WTC11 (cell line): ENCODE measurements around the gene WDR11.

ENCODE experiments used
- JUN ChIP-seq: sonication (generic); formaldehyde crosslinking; IDR thresholded peaks from 2 replicates; pipeline ENCODE4 v1.8.0; 2023; ENCODE audit warnings: mild to moderate bottlenecking, missing genetic modification reagents
- ZNF121 ChIP-seq: sonication (generic); formaldehyde crosslinking; IDR thresholded peaks from 2 replicates; pipeline ENCODE4 v1.8.0; 2023; ENCODE audit warnings: missing genetic modification reagents
- ZNF232 ChIP-seq: sonication (generic); formaldehyde crosslinking; IDR thresholded peaks from 2 replicates; pipeline ENCODE4 v1.8.0; 2022; ENCODE audit warnings: mild to moderate bottlenecking, missing genetic modification reagents
- ZNF317 ChIP-seq: sonication (generic); formaldehyde crosslinking; IDR thresholded peaks from 2 replicates; pipeline ENCODE4 v1.8.1; 2023; ENCODE audit warnings: low read depth, mild to moderate bottlenecking, moderate library complexity, missing genetic modification reagents, borderline replicate concordance
- TF ChIP-seq, protein P1 (sequence below): fragments of 200-600 bp; IDR thresholded peaks from 2 replicates; pipeline ENCODE4 v1.8.0; 2022; ENCODE audit warnings: antibody characterized with exemption
- TF ChIP-seq, protein P2 (sequence below): sonication (generic); formaldehyde crosslinking; IDR thresholded peaks from 2 replicates; pipeline ENCODE4 v1.8.1; 2023; ENCODE audit warnings: mild to moderate bottlenecking, missing genetic modification reagents

DNA sequence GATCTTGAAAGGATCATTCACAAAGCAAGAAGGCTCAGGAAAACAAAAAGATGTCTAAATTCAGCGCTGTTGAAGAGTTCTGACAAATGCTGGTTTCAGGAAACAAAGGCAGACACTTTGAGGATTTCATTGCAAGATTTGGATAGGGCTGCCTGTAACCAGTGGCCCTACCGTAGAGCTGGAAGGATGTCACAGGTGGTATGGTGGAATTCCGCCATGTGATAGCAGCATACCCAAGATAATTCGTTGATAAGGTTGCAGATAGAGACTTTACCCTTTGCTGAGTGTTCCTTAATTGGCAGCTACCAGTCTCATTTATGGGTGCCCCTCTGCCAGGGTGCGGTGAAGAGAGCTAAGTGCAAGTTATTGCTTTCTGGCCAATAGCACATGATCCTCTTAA, 100.1 kb downstream of the WDR11 start:
- no peak for TF ChIP-seq ZNF317 (CRISPR knock-in tag)
- TF ChIP-seq, protein P1, sequence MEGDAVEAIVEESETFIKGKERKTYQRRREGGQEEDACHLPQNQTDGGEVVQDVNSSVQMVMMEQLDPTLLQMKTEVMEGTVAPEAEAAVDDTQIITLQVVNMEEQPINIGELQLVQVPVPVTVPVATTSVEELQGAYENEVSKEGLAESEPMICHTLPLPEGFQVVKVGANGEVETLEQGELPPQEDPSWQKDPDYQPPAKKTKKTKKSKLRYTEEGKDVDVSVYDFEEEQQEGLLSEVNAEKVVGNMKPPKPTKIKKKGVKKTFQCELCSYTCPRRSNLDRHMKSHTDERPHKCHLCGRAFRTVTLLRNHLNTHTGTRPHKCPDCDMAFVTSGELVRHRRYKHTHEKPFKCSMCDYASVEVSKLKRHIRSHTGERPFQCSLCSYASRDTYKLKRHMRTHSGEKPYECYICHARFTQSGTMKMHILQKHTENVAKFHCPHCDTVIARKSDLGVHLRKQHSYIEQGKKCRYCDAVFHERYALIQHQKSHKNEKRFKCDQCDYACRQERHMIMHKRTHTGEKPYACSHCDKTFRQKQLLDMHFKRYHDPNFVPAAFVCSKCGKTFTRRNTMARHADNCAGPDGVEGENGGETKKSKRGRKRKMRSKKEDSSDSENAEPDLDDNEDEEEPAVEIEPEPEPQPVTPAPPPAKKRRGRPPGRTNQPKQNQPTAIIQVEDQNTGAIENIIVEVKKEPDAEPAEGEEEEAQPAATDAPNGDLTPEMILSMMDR: no peak
- TF ChIP-seq, protein P2, sequence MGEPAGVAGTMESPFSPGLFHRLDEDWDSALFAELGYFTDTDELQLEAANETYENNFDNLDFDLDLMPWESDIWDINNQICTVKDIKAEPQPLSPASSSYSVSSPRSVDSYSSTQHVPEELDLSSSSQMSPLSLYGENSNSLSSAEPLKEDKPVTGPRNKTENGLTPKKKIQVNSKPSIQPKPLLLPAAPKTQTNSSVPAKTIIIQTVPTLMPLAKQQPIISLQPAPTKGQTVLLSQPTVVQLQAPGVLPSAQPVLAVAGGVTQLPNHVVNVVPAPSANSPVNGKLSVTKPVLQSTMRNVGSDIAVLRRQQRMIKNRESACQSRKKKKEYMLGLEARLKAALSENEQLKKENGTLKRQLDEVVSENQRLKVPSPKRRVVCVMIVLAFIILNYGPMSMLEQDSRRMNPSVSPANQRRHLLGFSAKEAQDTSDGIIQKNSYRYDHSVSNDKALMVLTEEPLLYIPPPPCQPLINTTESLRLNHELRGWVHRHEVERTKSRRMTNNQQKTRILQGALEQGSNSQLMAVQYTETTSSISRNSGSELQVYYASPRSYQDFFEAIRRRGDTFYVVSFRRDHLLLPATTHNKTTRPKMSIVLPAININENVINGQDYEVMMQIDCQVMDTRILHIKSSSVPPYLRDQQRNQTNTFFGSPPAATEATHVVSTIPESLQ (CRISPR knock-in tag): no peak
- TF ChIP-seq ZNF121 (CRISPR knock-in tag): 0 out of 2 replicates have a peak, but pooled peaks have one; percentile 23
- no peak for TF ChIP-seq ZNF232 (CRISPR knock-in tag)
- TF ChIP-seq JUN (CRISPR knock-in tag): no peak
